IMR-90 (cell line): ENCODE data around the gene DDOST. TPM values are rescaled to one million over a fixed set of nuclear protein-coding genes. Genes with fewer than 3 reads are reported as not detected.

ENCODE experiments used
- ATAC-seq: fragments of 200-7000 bp; cut with Tn5 transposase; 2 replicates; pipeline ENCODE4 v1.9.1; 2020; ENCODE audit warnings: low read depth, mild to moderate bottlenecking, moderate library complexity
- BruUV-seq: library from RNA; stranded (reverse); fragments of 400-500 nt; replicated peaks from 2 replicates; lab custom pipeline; 2021; lab: Mats Ljungman, UMichigan
- CTCF ChIA-PET: fragments of 300-600 bp; formaldehyde crosslinking; extraction: SDS; loops from one replicate; lab custom pipeline; 2021; ENCODE audit warnings: antibody characterized with exemption; lab: Yijun Ruan, JAX
- POLR2A ChIA-PET: fragments of 300-600 bp; sonication (Branson Sonifier 250); formaldehyde crosslinking; loops from one replicate; lab custom pipeline; 2022; ENCODE audit warnings: antibody characterized with exemption; ENCODE audit not compliant: unreplicated experiment; lab: Charles Lee
- DNase-seq: peaks from one replicate; pipeline ENCODE4 v3.0.0; 2013
- H2AFZ ChIP-seq: replicated peaks from 2 replicates; pipeline ENCODE3; 2013; ENCODE audit warnings: low read length, mild to moderate bottlenecking; ENCODE audit not compliant: poor library complexity
- H2AK5ac ChIP-seq: 2 replicates; pipeline ENCODE4 v1.6.1; 2013; ENCODE audit warnings: low read depth, low read length, inconsistent platforms
- H2AK9ac ChIP-seq: replicated peaks from 2 replicates; pipeline ENCODE3; 2013; ENCODE audit warnings: mild to moderate bottlenecking, low read depth, low read length, moderate library complexity; ENCODE audit not compliant: poor library complexity
- H2BK120ac ChIP-seq: 2 replicates; pipeline ENCODE4 v1.6.1; 2013; ENCODE audit warnings: low read depth, low read length, inconsistent platforms
- H2BK15ac ChIP-seq: 3 replicates; pipeline ENCODE4 v1.6.1; 2013; ENCODE audit warnings: low read depth, low read length, inconsistent platforms
- H2BK20ac ChIP-seq: 2 replicates; pipeline ENCODE4 v1.6.1; 2013; ENCODE audit warnings: low read depth, mild to moderate bottlenecking, inconsistent platforms, low read length, moderate library complexity
- H2BK5ac ChIP-seq: 2 replicates; pipeline ENCODE4 v1.6.1; 2013; ENCODE audit warnings: mild to moderate bottlenecking, low read depth, low read length, inconsistent platforms; ENCODE audit not compliant: poor library complexity, severe bottlenecking
- H3K14ac ChIP-seq: replicated peaks from 2 replicates; pipeline ENCODE4 v1.6.1; 2013; ENCODE audit warnings: low read depth, low read length, inconsistent platforms
- H3K18ac ChIP-seq: 2 replicates; pipeline ENCODE4 v1.6.1; 2013; ENCODE audit warnings: low read depth, low read length, control low read depth
- H3K23ac ChIP-seq: 2 replicates; pipeline ENCODE4 v1.6.1; 2013; ENCODE audit warnings: low read depth, low read length, inconsistent platforms
- H3K27ac ChIP-seq: 2 replicates; pipeline ENCODE4 v1.5.1; 2013; ENCODE audit warnings: mild to moderate bottlenecking, control low read depth, low read length; ENCODE audit not compliant: insufficient read depth
- H3K27me3 ChIP-seq: 2 replicates; pipeline ENCODE4 v1.6.1; 2013; ENCODE audit warnings: low read length; ENCODE audit not compliant: control insufficient read depth, insufficient read depth
- H3K36me3 ChIP-seq: 2 replicates; pipeline ENCODE4 v1.6.1; 2013; ENCODE audit warnings: low read length, mixed read lengths; ENCODE audit not compliant: control insufficient read depth, insufficient read depth
- H3K4ac ChIP-seq: 2 replicates; pipeline ENCODE4 v1.6.1; 2013; ENCODE audit warnings: low read depth, low read length, inconsistent platforms
- H3K4me1 ChIP-seq: 2 replicates; pipeline ENCODE4 v1.6.1; 2013; ENCODE audit warnings: low read length, mixed read lengths; ENCODE audit not compliant: control insufficient read depth, insufficient read depth
- H3K4me2 ChIP-seq: 2 replicates; pipeline ENCODE4 v1.6.1; 2013; ENCODE audit warnings: low read depth, mild to moderate bottlenecking, control low read depth, low read length, moderate library complexity
- H3K4me3 ChIP-seq: 2 replicates; pipeline ENCODE4 v1.5.1; 2013; ENCODE audit warnings: low read depth, mild to moderate bottlenecking, control low read depth, low read length, moderate library complexity; ENCODE audit not compliant: insufficient read depth
- H3K56ac ChIP-seq: 2 replicates; pipeline ENCODE4 v1.6.1; 2013; ENCODE audit warnings: low read length, inconsistent platforms; ENCODE audit not compliant: insufficient read depth; ENCODE audit errors: extremely low read depth
- H3K79me1 ChIP-seq, 2 experiments: 2 replicates each; pipeline ENCODE4 v1.6.1; 2013; ENCODE audit warnings: low read length in 2 of 2, inconsistent platforms in 1 of 2, low read depth in 1 of 2
- H3K9ac ChIP-seq: 2 replicates; pipeline ENCODE4 v1.6.1; 2013; ENCODE audit warnings: low read depth, low read length, control low read depth
- H3K9me1 ChIP-seq: 2 replicates; pipeline ENCODE4 v1.6.1; 2013; ENCODE audit warnings: low read length, inconsistent platforms; ENCODE audit not compliant: insufficient read depth
- H3K9me3 ChIP-seq: 2 replicates; pipeline ENCODE4 v1.6.1; 2013; ENCODE audit warnings: low read length; ENCODE audit not compliant: control insufficient read depth, insufficient read depth
- H4K20me1 ChIP-seq: 2 replicates; pipeline ENCODE4 v1.6.1; 2013; ENCODE audit warnings: low read length, inconsistent platforms; ENCODE audit not compliant: insufficient read depth
- H4K5ac ChIP-seq: 2 replicates; pipeline ENCODE4 v1.6.1; 2013; ENCODE audit warnings: mild to moderate bottlenecking, low read depth, low read length, control low read depth
- H4K8ac ChIP-seq, 2 experiments: 2 replicates each; pipeline ENCODE4 v1.6.1; 2013; ENCODE audit warnings: low read depth in 2 of 2, low read length in 2 of 2, control low read depth in 1 of 2, inconsistent platforms in 1 of 2
- H4K91ac ChIP-seq: 2 replicates; pipeline ENCODE4 v1.6.1; 2013; ENCODE audit warnings: low read depth, low read length, inconsistent platforms; ENCODE audit not compliant: insufficient read depth
- BHLHE40 ChIP-seq: fragments of 150-350 bp; IDR thresholded peaks from 2 replicates; pipeline ENCODE4 v1.6.1; 2016; ENCODE audit warnings: mild to moderate bottlenecking, low read depth, low read length
- CHD1 ChIP-seq: IDR thresholded peaks from 2 replicates; pipeline ENCODE4 v1.6.1; 2012; ENCODE audit warnings: low read depth, low read length, improper control_type of control experiment
- ELK1 ChIP-seq: fragments of 150-350 bp; IDR thresholded peaks from 2 replicates; pipeline ENCODE4 v1.6.1; 2016; ENCODE audit warnings: low read depth, mild to moderate bottlenecking, low read length, moderate library complexity, borderline replicate concordance
- FOS ChIP-seq: fragments of 150-350 bp; IDR thresholded peaks from 2 replicates; pipeline ENCODE4 v1.6.1; 2016; ENCODE audit warnings: low read depth, low read length
- MXI1 ChIP-seq: IDR thresholded peaks from 2 replicates; pipeline ENCODE4 v1.6.1; 2012; ENCODE audit warnings: low read depth, mild to moderate bottlenecking, low read length, moderate library complexity, borderline replicate concordance
- NFE2L2 ChIP-seq: fragments of 150-350 bp; IDR thresholded peaks from 2 replicates; pipeline ENCODE4 v1.6.1; 2016; ENCODE audit warnings: low read depth, mild to moderate bottlenecking, low read length
- POLR2A ChIP-seq: IDR thresholded peaks from 2 replicates; pipeline ENCODE4 v1.6.1; 2012; ENCODE audit warnings: mild to moderate bottlenecking, low read depth, low read length
- RCOR1 ChIP-seq: IDR thresholded peaks from 2 replicates; pipeline ENCODE4 v1.6.1; 2012; ENCODE audit warnings: mild to moderate bottlenecking, low read length, improper control_type of control experiment; ENCODE audit not compliant: insufficient replicate concordance
- USF2 ChIP-seq: fragments of 150-350 bp; IDR thresholded peaks from 2 replicates; pipeline ENCODE4 v1.6.1; 2017; ENCODE audit warnings: mild to moderate bottlenecking, antibody characterized with exemption, low read length, low read depth
- WGBS, 2 experiments: methylation state at CpG; one replicate each; pipeline versions ENCODE4 v1.1.5 to v1.1.7; 2013; ENCODE audit warnings: missing lambda C conversion rate in 2 of 2; ENCODE audit not compliant: insufficient read length in 1 of 2; ENCODE audit errors: extremely low coverage in 2 of 2; 5-methylcytosine and 5-hydroxymethylcytosine counted together
- dilution Hi-C: fragments of 300-500 bp; cut with HindIII; formaldehyde crosslinking; loops from one replicate; pipeline ENCODE4 v1.14.3; 2018; ENCODE audit warnings: low sequenced_read_pairs; ENCODE audit not compliant: unreplicated experiment
- in situ Hi-C: fragments of 300-500 bp; cut with MboI; formaldehyde crosslinking; loops from 3 replicates; pipeline ENCODE4 v1.14.3; 2019; ENCODE audit warnings: low sequenced_read_pairs, inconsistent platforms, mixed read lengths
- intact Hi-C: fragments of 100-400 bp; cut with micrococcal nuclease; formaldehyde crosslinking; loops from 2 replicates; pipeline ENCODE4 v1.10.0; 2022
- polyA plus RNA-seq, 3 experiments: library from polyadenylated mRNA; depleted of rRNA; stranded (reverse); fragments of >200 nt; gene quantifications; 2 replicates each; pipeline ENCODE4 v1.2.3, GENCODE V29; 2012; ENCODE audit warnings: low replicate concordance in 1 of 3
- total RNA-seq: library from RNA; depleted of rRNA; stranded (reverse); fragments of >200 nt; gene quantifications from 2 replicates; pipeline ENCODE4 v1.2.3, GENCODE V29; 2012

DDOST gene
- total and polyA plus RNA-seq, 2 of the 4 experiments (the other 2 are of a cell fraction), result 179 to 477 TPM

GRCh38 chr1:20626524-20626923, 34.6 kb downstream of the DDOST start:
- no peak overlapping the region for H3K4me2 ChIP-seq
- WGBS, 2 experiments, result no CpG with 5 or more reads among the region's 1 CpG
- H3K23ac ChIP-seq, result no peak overlapping the region
- H4K20me1 ChIP-seq, result no peaks in the 10 kb centered on the region
- H2BK15ac ChIP-seq, result no peak overlapping the region
- no peaks in the 10 kb centered on the region for H3K36me3 ChIP-seq
- ChIA-PET CTCF (no interaction called here), POLR2A (no interaction called here)
- no peak overlapping the region for H2AK5ac ChIP-seq
- H3K79me1 ChIP-seq, result no peaks in the 10 kb centered on the region
- H3K4me3 ChIP-seq, result no peak overlapping the region
- peaks cover 4% of the 10 kb centered on the region for H3K27me3 ChIP-seq
- H4K5ac ChIP-seq, result no peak overlapping the region
- no peak overlapping the region for H3K56ac ChIP-seq
- no peak for DNase-seq
- intact Hi-C loops (no loop called here), in situ Hi-C loops (loop anchor here (25.0 kb wide), 1 partner anchor 414 kb away; no protein-coding TSS in a partner anchor), dilution Hi-C loops (no loop called here)
- no peak overlapping the region for H2AFZ ChIP-seq
- H4K91ac ChIP-seq, result no peak overlapping the region
- no peak overlapping the region for H3K14ac ChIP-seq
- no peaks in the 10 kb centered on the region for H3K9me1 ChIP-seq
- no peak overlapping the region for H3K18ac ChIP-seq
- H3K27ac ChIP-seq, result no peak overlapping the region
- no TSS peak for BruUV-seq
- H4K8ac ChIP-seq, result no peak overlapping the region
- H2BK5ac ChIP-seq, result no peak overlapping the region
- no peak overlapping the region for H3K9ac ChIP-seq
- H3K4me1 ChIP-seq, result no peaks in the 10 kb centered on the region
- H2BK120ac ChIP-seq, result no peak overlapping the region
- no peak for TF ChIP-seq FOS
- no peak for TF ChIP-seq BHLHE40
- no peak for TF ChIP-seq CHD1
- no peak for TF ChIP-seq MXI1
- no peak for TF ChIP-seq POLR2A
- TF ChIP-seq USF2, result no peak
- no peak for TF ChIP-seq ELK1
- no peak for TF ChIP-seq RCOR1
- no peak for TF ChIP-seq NFE2L2
- no peak overlapping the region for H2AK9ac ChIP-seq
- ATAC-seq, result no peak
- H3K9me3 ChIP-seq, result 0 out of 2 replicates have a peak, but pooled peaks cover 2% of the 10 kb centered on the region
- H3K4ac ChIP-seq, result no peak overlapping the region
- no peak overlapping the region for H2BK20ac ChIP-seq
